ENCODE results near the gene CDKL1.

- TF ChIP-seq FOXK2 (IDR thresholded peaks at IDR 0.05), result no peak
- no peak for TF ChIP-seq LEF1 (IDR thresholded peaks at IDR 0.05; ENCODE audit: borderline replicate concordance)
- TF ChIP-seq PKNOX1 (IDR thresholded peaks at IDR 0.05), result no peak
These were observed 1.5 kb upstream of the CDKL1 start for GRCh38 chr14:50398189-50398580.
